CD8-positive, alpha-beta memory T cell (primary cell): ENCODE results near the gene ZNF407. TPM values are rescaled to one million over a fixed set of nuclear protein-coding genes. Genes with fewer than 3 reads are reported as not detected.

Experiments used
- CTCF ChIA-PET: fragments of 350-600 bp; sonication (Branson Sonifier 250); formaldehyde crosslinking; loops from one replicate; lab custom pipeline; 2021; ENCODE audit warnings: antibody characterized with exemption; lab: Charles Lee
- POLR2A ChIA-PET: fragments of 350-600 bp; sonication (Branson Sonifier 250); formaldehyde crosslinking; loops from one replicate; lab custom pipeline; 2021; ENCODE audit warnings: antibody characterized with exemption; lab: Charles Lee
- DNase-seq, 5 donors: peaks; one replicate each; pipeline versions ENCODE4 v3.0.0 to v3.0.0-alpha.2; 2020 to 2022; ENCODE audit warnings: mixed read lengths in 1 of 5
- H3K27ac ChIP-seq: one replicate; pipeline ENCODE4 v1.7.0; 2013; ENCODE audit warnings: low read depth, mild to moderate bottlenecking, low read length, moderate library complexity
- H3K27me3 ChIP-seq: 2 replicates; pipeline ENCODE4 v1.7.0; 2013; ENCODE audit warnings: low read length, mild to moderate bottlenecking; ENCODE audit not compliant: insufficient read depth, poor library complexity, severe bottlenecking
- H3K36me3 ChIP-seq: 2 replicates; pipeline ENCODE4 v1.7.0; 2013; ENCODE audit warnings: mild to moderate bottlenecking, low read length, moderate library complexity; ENCODE audit not compliant: insufficient read depth
- H3K4me1 ChIP-seq: 2 replicates; pipeline ENCODE4 v1.7.0; 2013; ENCODE audit warnings: mild to moderate bottlenecking, low read length, moderate library complexity; ENCODE audit not compliant: insufficient read depth
- H3K4me3 ChIP-seq: 2 replicates; pipeline ENCODE4 v1.7.0; 2013; ENCODE audit warnings: mild to moderate bottlenecking, low read length
- H3K9me3 ChIP-seq: 2 replicates; pipeline ENCODE4 v1.7.0; 2013; ENCODE audit warnings: mild to moderate bottlenecking, low read length
- H3K27ac Mint-ChIP-seq, 8 donors: one replicate each; pipeline ENCODE4 v1.8.0; 2020 to 2021; ENCODE audit warnings: mixed read lengths in 8 of 8, mild to moderate bottlenecking in 6 of 8, inconsistent platforms in 3 of 8, moderate library complexity in 3 of 8
- H3K27me3 Mint-ChIP-seq, 2 donors: one replicate each; pipeline ENCODE4 v1.8.0; 2020 to 2021; ENCODE audit warnings: mixed read lengths in 2 of 2, mild to moderate bottlenecking in 1 of 2, moderate library complexity in 1 of 2
- H3K36me3 Mint-ChIP-seq, 3 donors: one replicate each; pipeline ENCODE4 v1.8.0; 2020 to 2021; ENCODE audit warnings: mixed read lengths in 3 of 3, inconsistent platforms in 1 of 3, mild to moderate bottlenecking in 1 of 3
- H3K4me1 Mint-ChIP-seq, 3 donors: one replicate each; pipeline ENCODE4 v1.8.0; 2020 to 2021; ENCODE audit warnings: mixed read lengths in 3 of 3, inconsistent platforms in 1 of 3, mild to moderate bottlenecking in 1 of 3
- H3K4me3 Mint-ChIP-seq, 7 donors: one replicate each; pipeline ENCODE4 v1.8.0; 2020 to 2021; ENCODE audit warnings: mixed read lengths in 7 of 7, mild to moderate bottlenecking in 6 of 7, moderate library complexity in 4 of 7, inconsistent platforms in 2 of 7
- H3K9me3 Mint-ChIP-seq, 5 donors: one replicate each; pipeline ENCODE4 v1.8.0; 2020 to 2022; ENCODE audit warnings: mixed read lengths in 5 of 5, mild to moderate bottlenecking in 3 of 5, moderate library complexity in 2 of 5, inconsistent platforms in 1 of 5
- polyA plus RNA-seq: library from polyadenylated mRNA; unstranded; fragments of 300-500 nt; fragmentation: Illumina TruSeq; gene quantifications from one replicate; pipeline ENCODE4 v1.2.3, GENCODE V29; 2021
- total RNA-seq, 2 experiments: library from RNA; stranded (reverse); gene quantifications; one replicate each; pipeline ENCODE4 v1.2.3, GENCODE V29; 2021

The ZNF407 gene
- total and polyA plus RNA-seq, 3 experiments from 2014 or later, result 4.1 to 15.5 (median 14.9) TPM

- H3K27ac Mint-ChIP-seq, result no peak overlapping the region
- POLR2A ChIA-PET, result no interaction called here
- H3K4me1 Mint-ChIP-seq, result peaks cover 3 to 9% (median 4%) of the 10 kb centered on the region in 3 donors
- Histone ChIP-seq H3K9me3 (no peaks in the 10 kb centered on the region), H3K27ac (no peak overlapping the region), H3K36me3 (no peaks in the 10 kb centered on the region), H3K27me3 (no peaks in the 10 kb centered on the region), H3K4me3 (no peak overlapping the region), H3K4me1 (no peaks in the 10 kb centered on the region)
- no peaks in the 10 kb centered on the region for H3K27me3 Mint-ChIP-seq
- H3K9me3 Mint-ChIP-seq, result peaks cover 0 to 4% (median 2%) of the 10 kb centered on the region in 5 donors
- CTCF ChIA-PET, result no interaction called here
- H3K4me3 Mint-ChIP-seq, result no peak overlapping the region
- no peak for DNase-seq
- peaks cover 5 to 11% (median 9%) of the 10 kb centered on the region in 3 donors for H3K36me3 Mint-ChIP-seq
Observed at GRCh38 chr18:74766251-74766650, 168.6 kb downstream of the ZNF407 start.

DNA sequence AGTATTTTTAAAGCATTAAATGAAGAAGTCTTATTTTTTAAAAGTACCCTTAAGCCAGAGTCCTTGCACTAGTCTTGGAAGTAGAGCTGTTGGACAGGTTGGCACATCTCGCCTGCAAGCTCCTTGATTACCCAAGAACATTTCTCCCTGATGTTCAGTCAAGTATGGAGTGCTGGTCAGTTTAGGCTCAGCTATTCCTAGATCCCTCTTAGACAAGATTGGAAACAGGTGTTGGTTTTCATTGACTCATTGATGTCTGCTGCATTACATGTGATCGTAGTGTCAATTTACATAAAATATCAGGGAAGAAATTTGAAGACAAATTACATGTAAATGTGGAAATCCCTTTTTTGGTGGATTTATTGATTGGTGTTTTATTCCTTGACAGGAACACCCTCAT is 170.4 kb downstream of the ZNF407 start:
- POLR2A ChIA-PET, result no interaction called here
- Histone ChIP-seq H3K27me3 (no peaks in the 10 kb centered on the region), H3K4me1 (no peaks in the 10 kb centered on the region), H3K36me3 (no peaks in the 10 kb centered on the region), H3K27ac (no peak overlapping the region), H3K4me3 (no peak overlapping the region), H3K9me3 (no peaks in the 10 kb centered on the region)
- DNase-seq, result no peak
- Mint-ChIP-seq H3K9me3 (peaks cover 0 to 4% (median 2%) of the 10 kb centered on the region in 5 donors), H3K4me3 (no peak overlapping the region), H3K4me1 (peaks cover 3 to 9% (median 4%) of the 10 kb centered on the region in 3 donors), H3K36me3 (peaks cover 5 to 11% (median 9%) of the 10 kb centered on the region in 3 donors), H3K27ac (no peak overlapping the region), H3K27me3 (no peaks in the 10 kb centered on the region)
- CTCF ChIA-PET, result no interaction called here

GRCh38 chr18:74773171-74773624 is 175.5 kb downstream of the ZNF407 start:
- peak overlapping the region in 1 of 8 donors; percentile 51 for H3K27ac Mint-ChIP-seq
- ChIA-PET CTCF (no interaction called here), POLR2A (no interaction called here)
- H3K4me1 Mint-ChIP-seq, result peaks cover 0 to 3% (median 2%) of the 10 kb centered on the region in 3 donors
- H3K36me3 Mint-ChIP-seq, result peaks cover 5 to 6% (median 5%) of the 10 kb centered on the region in 3 donors
- no peaks in the 10 kb centered on the region for H3K36me3 ChIP-seq
- no peaks in the 10 kb centered on the region for H3K27me3 ChIP-seq
- no peak overlapping the region for H3K27ac ChIP-seq
- no peaks in the 10 kb centered on the region for H3K4me1 ChIP-seq
- no peaks in the 10 kb centered on the region for H3K27me3 Mint-ChIP-seq
- DNase-seq, result no peak
- no peak overlapping the region for H3K4me3 ChIP-seq
- H3K9me3 Mint-ChIP-seq, result no peaks in the 10 kb centered on the region
- H3K4me3 Mint-ChIP-seq, result no peak overlapping the region
- no peaks in the 10 kb centered on the region for H3K9me3 ChIP-seq

GRCh38 chr18:74774486-74774885 is 176.8 kb downstream of the ZNF407 start:
- H3K36me3 ChIP-seq, result no peaks in the 10 kb centered on the region
- ChIA-PET POLR2A (no interaction called here), CTCF (no interaction called here)
- Mint-ChIP-seq H3K27ac (no peak overlapping the region), H3K27me3 (no peaks in the 10 kb centered on the region), H3K9me3 (no peaks in the 10 kb centered on the region), H3K4me3 (no peak overlapping the region), H3K36me3 (peaks cover 0 to 6% (median 4%) of the 10 kb centered on the region in 3 donors), H3K4me1 (peaks cover 0 to 4% (median 3%) of the 10 kb centered on the region in 3 donors)
- no peak for DNase-seq
- no peak overlapping the region for H3K27ac ChIP-seq
- no peaks in the 10 kb centered on the region for H3K9me3 ChIP-seq
- no peak overlapping the region for H3K4me3 ChIP-seq
- no peaks in the 10 kb centered on the region for H3K4me1 ChIP-seq
- no peaks in the 10 kb centered on the region for H3K27me3 ChIP-seq

DNA sequence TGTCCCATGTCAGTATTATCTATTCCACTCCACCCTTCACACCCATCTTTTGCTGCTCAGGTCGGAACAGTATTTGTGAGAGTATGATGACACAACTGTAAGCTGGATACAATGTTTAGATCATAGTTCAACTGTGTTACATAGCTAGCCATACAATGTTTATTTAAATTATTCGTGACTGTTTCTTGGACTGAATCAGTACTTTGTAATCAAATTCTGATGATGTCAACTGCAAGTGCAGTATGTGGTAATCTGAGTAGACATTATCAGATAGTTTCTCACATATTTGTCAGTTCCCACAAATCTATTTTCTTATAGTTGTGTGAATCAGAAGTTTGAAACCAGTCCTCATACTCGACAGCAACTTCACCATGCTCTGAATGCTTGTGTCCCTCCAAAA is 177.6 kb downstream of the ZNF407 start:
- H3K9me3 Mint-ChIP-seq, result no peaks in the 10 kb centered on the region
- no peaks in the 10 kb centered on the region for H3K4me1 ChIP-seq
- H3K27ac Mint-ChIP-seq, result no peak overlapping the region
- H3K36me3 ChIP-seq, result no peaks in the 10 kb centered on the region
- ChIA-PET CTCF (no interaction called here), POLR2A (no interaction called here)
- no peak for DNase-seq
- H3K27me3 Mint-ChIP-seq, result no peaks in the 10 kb centered on the region
- no peak overlapping the region for H3K27ac ChIP-seq
- no peak overlapping the region for H3K4me3 Mint-ChIP-seq
- H3K9me3 ChIP-seq, result no peaks in the 10 kb centered on the region
- H3K4me1 Mint-ChIP-seq, result peaks cover 0 to 4% (median 3%) of the 10 kb centered on the region in 3 donors
- peaks cover 0 to 6% (median 4%) of the 10 kb centered on the region in 3 donors for H3K36me3 Mint-ChIP-seq
- no peak overlapping the region for H3K4me3 ChIP-seq
- H3K27me3 ChIP-seq, result no peaks in the 10 kb centered on the region

GRCh38 chr18:74778191-74778847 is 180.6 kb downstream of the ZNF407 start:
- CTCF ChIA-PET, result no interaction called here

DNA sequence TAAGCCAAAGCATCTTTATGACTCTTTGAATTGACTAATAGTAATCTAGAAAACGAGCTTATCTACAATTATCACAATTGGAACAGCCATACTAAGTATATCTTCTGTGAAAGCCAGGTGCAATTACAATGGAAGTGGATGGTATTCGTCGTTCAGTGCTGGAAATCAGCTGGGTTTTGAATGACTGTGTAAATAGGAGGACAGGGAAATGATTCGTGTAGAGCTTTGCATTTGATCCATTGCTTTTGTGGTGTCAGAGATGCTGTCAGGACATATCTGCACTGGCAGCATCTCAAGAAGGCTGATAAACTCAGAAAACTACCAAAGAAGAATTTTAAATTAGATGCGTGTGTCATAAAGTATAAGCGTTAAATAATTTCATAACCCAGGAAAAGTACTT is 187.1 kb downstream of the ZNF407 start:
- H3K9me3 ChIP-seq, result no peaks in the 10 kb centered on the region
- no peaks in the 10 kb centered on the region for H3K4me1 ChIP-seq
- Mint-ChIP-seq H3K27me3 (no peaks in the 10 kb centered on the region), H3K9me3 (no peaks in the 10 kb centered on the region), H3K4me3 (no peak overlapping the region), H3K4me1 (peaks cover 0 to 3% (median 0%) of the 10 kb centered on the region in 3 donors), H3K27ac (no peak overlapping the region), H3K36me3 (peaks cover 0 to 36% (median 16%) of the 10 kb centered on the region in 3 donors)
- peaks cover 6% of the 10 kb centered on the region for H3K36me3 ChIP-seq
- H3K27ac ChIP-seq, result no peak overlapping the region
- H3K27me3 ChIP-seq, result no peaks in the 10 kb centered on the region
- DNase-seq, result no peak
- no peak overlapping the region for H3K4me3 ChIP-seq
- ChIA-PET CTCF (no interaction called here), POLR2A (no interaction called here)

More at GRCh38 chr18:74778191-74778847, 180.6 kb downstream of the ZNF407 start:
- no peak overlapping the region for H3K4me3 Mint-ChIP-seq
- no peaks in the 10 kb centered on the region for H3K4me1 ChIP-seq
- no peak for DNase-seq
- no peaks in the 10 kb centered on the region for H3K36me3 ChIP-seq
- H3K27me3 Mint-ChIP-seq, result no peaks in the 10 kb centered on the region
- H3K27ac ChIP-seq, result no peak overlapping the region
- peaks cover 0 to 14% (median 7%) of the 10 kb centered on the region in 3 donors for H3K36me3 Mint-ChIP-seq
- no peaks in the 10 kb centered on the region for H3K27me3 ChIP-seq
- no peaks in the 10 kb centered on the region for H3K9me3 Mint-ChIP-seq
- POLR2A ChIA-PET, result no interaction called here
- no peak overlapping the region for H3K4me3 ChIP-seq
- H3K4me1 Mint-ChIP-seq, result peaks cover 0 to 4% (median 3%) of the 10 kb centered on the region in 3 donors
- H3K9me3 ChIP-seq, result no peaks in the 10 kb centered on the region
- peak overlapping the region in 3 of 8 donors; percentile 9 to 45 (median 27) for H3K27ac Mint-ChIP-seq

DNA sequence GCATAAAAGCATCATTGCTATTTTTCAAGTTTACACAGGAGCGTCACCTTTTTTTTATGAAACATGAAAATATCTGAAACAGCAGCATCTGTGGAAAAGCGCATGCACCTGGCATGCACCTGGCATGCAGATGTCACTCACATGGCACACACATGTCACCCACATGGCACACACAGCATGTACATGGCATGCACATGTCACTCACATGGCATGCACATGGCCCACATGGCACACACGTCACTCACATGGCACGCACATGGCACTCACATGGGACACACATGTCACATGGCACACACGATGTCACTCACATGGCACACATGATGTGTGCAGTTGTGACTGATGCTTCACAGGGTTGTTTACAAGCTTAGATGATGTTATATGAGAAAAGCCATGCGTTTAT is 188.0 kb downstream of the ZNF407 start:
- Histone ChIP-seq H3K4me1 (no peaks in the 10 kb centered on the region), H3K36me3 (peaks cover 6% of the 10 kb centered on the region), H3K27ac (no peak overlapping the region), H3K9me3 (no peaks in the 10 kb centered on the region), H3K4me3 (no peak overlapping the region), H3K27me3 (no peaks in the 10 kb centered on the region)
- Mint-ChIP-seq H3K36me3 (peaks cover 0 to 37% (median 16%) of the 10 kb centered on the region in 3 donors), H3K4me3 (no peak overlapping the region), H3K27ac (no peak overlapping the region), H3K4me1 (peaks cover 0 to 3% (median 0%) of the 10 kb centered on the region in 3 donors), H3K9me3 (no peaks in the 10 kb centered on the region), H3K27me3 (no peaks in the 10 kb centered on the region)
- POLR2A ChIA-PET, result no interaction called here
- CTCF ChIA-PET, result no interaction called here
- DNase-seq, result no peak
